Peyer's patch (tissue), 4 donors: ENCODE results near the gene RREB1. TPM values are rescaled to one million over a fixed set of nuclear protein-coding genes. Genes with fewer than 3 reads are reported as not detected.

ENCODE experiments used
- DNase-seq, 3 donors: peaks; one replicate each; pipeline ENCODE4 v3.0.0-alpha.2; 2017 to 2019
- H3K27ac ChIP-seq, 4 donors: fragments of 200-600 bp; sonication (generic); one replicate each; pipeline ENCODE4 v1.5.1; 2016 to 2019
- H3K27me3 ChIP-seq, 2 donors: fragments of 200-600 bp; sonication (generic); one replicate each; pipeline ENCODE4 v1.5.1; 2019
- H3K36me3 ChIP-seq, 3 donors: fragments of 200-600 bp; sonication (generic); one replicate each; pipeline ENCODE4 v1.5.1; 2016 to 2019
- H3K4me1 ChIP-seq, 4 donors: fragments of 200-600 bp; sonication (generic); one replicate each; pipeline ENCODE4 v1.5.1; 2016 to 2019
- H3K4me3 ChIP-seq, 4 donors: fragments of 200-600 bp; sonication (generic); 1 replicate in 3 of 4; 2 replicates in 1 of 4; pipeline ENCODE4 v1.5.1; 2016 to 2019; ENCODE audit warnings: mild to moderate bottlenecking in 1 of 4
- H3K9me3 ChIP-seq, 4 donors: fragments of 200-600 bp; sonication (generic); one replicate each; pipeline ENCODE4 v1.5.1; 2016 to 2019; ENCODE audit warnings: mild to moderate bottlenecking in 1 of 4
- POLR2A ChIP-seq, 2 donors: fragments of 450-650 bp; IDR thresholded peaks; one replicate each; pipeline ENCODE4 v1.5.1; 2017; ENCODE audit warnings: antibody characterized with exemption in 2 of 2, mild to moderate bottlenecking in 2 of 2, moderate library complexity in 2 of 2
- total RNA-seq, 4 donors: library from RNA; depleted of rRNA; stranded (reverse); fragments of >200 nt; gene quantifications; one replicate each; pipeline ENCODE4 v1.1.0, GENCODE V29; 2016
- TF ChIP-seq, protein P1 (sequence below), 6 experiments: fragments of 450-650 bp in 4 of 6; fragments of 200-600 bp in 2 of 6; sonication (generic) in 1 of 6; IDR thresholded peaks; one replicate each; pipeline ENCODE4 v1.5.1; 2017 to 2019; ENCODE audit warnings: antibody characterized with exemption in 6 of 6, mild to moderate bottlenecking in 3 of 6, moderate library complexity in 1 of 6

The RREB1 gene
- total RNA-seq, 4 donors from 2014 or later, result 65.0 to 118 (median 113) TPM

DNA sequence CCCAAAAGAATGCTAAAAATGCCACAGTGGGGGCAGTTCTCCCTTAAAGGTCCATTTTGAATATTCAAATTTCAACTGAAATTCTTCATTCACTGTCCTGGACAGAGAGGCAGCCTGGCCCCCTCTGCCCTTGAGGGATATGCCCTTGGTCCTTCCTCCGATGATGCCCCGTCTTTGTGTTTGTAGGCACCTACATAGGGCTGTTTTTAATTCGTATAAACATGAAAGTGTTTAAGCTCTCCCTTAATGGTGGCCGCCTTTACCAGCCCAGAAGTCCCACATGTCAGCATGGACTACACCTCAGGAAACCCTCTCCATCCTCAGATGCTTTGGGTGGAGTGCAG is 135.0 kb downstream of the RREB1 start:
- DNase-seq, result no peak
- TF ChIP-seq, protein P1, sequence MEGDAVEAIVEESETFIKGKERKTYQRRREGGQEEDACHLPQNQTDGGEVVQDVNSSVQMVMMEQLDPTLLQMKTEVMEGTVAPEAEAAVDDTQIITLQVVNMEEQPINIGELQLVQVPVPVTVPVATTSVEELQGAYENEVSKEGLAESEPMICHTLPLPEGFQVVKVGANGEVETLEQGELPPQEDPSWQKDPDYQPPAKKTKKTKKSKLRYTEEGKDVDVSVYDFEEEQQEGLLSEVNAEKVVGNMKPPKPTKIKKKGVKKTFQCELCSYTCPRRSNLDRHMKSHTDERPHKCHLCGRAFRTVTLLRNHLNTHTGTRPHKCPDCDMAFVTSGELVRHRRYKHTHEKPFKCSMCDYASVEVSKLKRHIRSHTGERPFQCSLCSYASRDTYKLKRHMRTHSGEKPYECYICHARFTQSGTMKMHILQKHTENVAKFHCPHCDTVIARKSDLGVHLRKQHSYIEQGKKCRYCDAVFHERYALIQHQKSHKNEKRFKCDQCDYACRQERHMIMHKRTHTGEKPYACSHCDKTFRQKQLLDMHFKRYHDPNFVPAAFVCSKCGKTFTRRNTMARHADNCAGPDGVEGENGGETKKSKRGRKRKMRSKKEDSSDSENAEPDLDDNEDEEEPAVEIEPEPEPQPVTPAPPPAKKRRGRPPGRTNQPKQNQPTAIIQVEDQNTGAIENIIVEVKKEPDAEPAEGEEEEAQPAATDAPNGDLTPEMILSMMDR (IDR thresholded peaks at IDR 0.05), result no peak
- no peak for TF ChIP-seq POLR2A (IDR thresholded peaks at IDR 0.05)
- peaks cover 0 to 24% (median 4%) of the 10 kb centered on the region in 4 donors for H3K4me1 ChIP-seq
- H3K27me3 ChIP-seq, result no peaks in the 10 kb centered on the region
- no peaks in the 10 kb centered on the region for H3K9me3 ChIP-seq
- H3K27ac ChIP-seq, result peak overlapping the region in 2 of 4 donors; percentile 21 to 68
- H3K4me3 ChIP-seq, result no peak overlapping the region
- peaks cover 0 to 38% (median 0%) of the 10 kb centered on the region in 3 donors for H3K36me3 ChIP-seq

DNA sequence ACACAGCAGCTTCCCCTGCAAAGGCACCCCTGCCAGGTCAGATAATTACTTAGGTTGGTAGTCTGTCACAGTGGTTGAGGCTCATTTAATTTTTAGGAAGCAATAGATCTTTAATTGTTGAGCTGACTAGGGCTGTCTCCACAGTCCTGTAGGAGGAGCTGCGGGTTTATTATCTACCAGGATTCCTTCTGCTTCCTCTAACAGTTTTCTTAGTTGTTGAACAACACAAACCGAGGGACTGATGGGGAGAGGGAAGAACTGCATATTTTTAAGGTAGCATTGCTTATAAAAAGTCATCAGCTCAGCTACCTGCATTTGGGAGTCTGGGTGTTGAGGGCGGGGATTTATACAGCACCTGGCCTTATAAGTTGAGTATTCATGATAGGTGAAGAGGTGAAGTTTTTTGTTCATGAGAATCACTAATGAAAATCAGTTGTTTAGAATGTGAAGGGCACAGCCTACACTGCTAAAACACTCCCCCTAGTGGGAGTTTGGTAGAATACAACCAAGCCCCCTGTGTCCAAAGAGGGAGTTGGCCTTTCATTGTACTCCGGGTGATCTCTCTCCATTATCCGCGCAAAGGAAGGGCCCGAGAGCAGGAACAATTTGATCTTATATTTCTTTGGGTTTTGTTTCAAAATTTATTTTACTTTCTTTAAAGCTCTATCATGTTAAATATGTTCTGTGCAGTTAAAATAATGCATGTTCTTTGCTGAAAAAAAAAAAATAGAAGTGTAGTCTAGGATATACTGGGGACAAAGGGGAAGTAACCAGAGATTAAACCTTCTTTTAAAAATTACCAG is 135.6 kb downstream of the RREB1 start:
- peaks cover 0 to 44% (median 0%) of the 10 kb centered on the region in 3 donors for H3K36me3 ChIP-seq
- TF ChIP-seq, protein P1 (IDR thresholded peaks at IDR 0.05), result peak; percentile 75 to 88 (median 85)
- TF ChIP-seq POLR2A (IDR thresholded peaks at IDR 0.05), result no peak
- peak overlapping the region in 2 of 4 donors; percentile 21 to 68 for H3K27ac ChIP-seq
- H3K4me1 ChIP-seq, result peaks cover 0 to 24% (median 4%) of the 10 kb centered on the region in 4 donors
- no peak overlapping the region for H3K4me3 ChIP-seq
- H3K27me3 ChIP-seq, result no peaks in the 10 kb centered on the region
- no peaks in the 10 kb centered on the region for H3K9me3 ChIP-seq
- peak in 2 of 3 donors; percentile 41 to 48 for DNase-seq

DNA sequence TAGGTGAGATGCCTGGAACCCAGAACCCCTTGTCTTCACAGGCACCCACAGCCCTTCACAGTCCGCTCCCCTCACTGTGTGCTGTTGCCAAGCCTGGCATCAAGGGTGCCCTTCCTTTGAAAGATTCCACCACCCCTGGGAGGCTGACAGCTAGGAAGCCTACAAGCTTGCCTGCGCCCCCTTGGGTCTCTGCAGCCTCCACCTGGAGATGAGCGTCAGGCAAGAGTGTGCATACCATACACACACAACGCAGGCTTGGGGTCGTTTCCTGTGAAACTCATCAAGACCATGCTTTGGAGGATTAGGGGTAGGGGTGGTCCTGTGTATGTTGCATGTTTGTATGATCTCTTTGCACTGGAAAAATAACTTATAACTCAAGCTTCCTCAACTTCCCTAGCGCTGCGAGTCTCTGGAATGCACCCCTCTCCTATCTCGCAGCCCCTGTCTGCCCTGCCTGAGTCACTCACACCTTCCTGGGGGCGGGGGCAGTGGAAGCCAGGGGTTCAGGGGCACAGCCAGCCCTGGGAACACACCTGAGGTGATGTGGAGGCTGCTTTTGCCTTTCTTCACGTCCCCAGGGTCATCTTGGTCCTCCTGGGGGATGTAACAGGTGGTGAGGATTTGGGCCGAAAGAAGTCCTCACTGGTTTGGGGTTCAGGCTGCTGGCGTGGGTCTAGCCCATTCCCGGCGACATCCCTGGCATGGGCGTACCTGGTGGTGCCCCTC is 138.1 kb downstream of the RREB1 start:
- H3K4me3 ChIP-seq, result no peak overlapping the region
- no peak overlapping the region for H3K27ac ChIP-seq
- peaks cover 0 to 57% (median 0%) of the 10 kb centered on the region in 3 donors for H3K36me3 ChIP-seq
- no peaks in the 10 kb centered on the region for H3K27me3 ChIP-seq
- no peaks in the 10 kb centered on the region for H3K9me3 ChIP-seq
- TF ChIP-seq POLR2A (IDR thresholded peaks at IDR 0.05), result no peak
- TF ChIP-seq, protein P1 (IDR thresholded peaks at IDR 0.05), result no peak
- H3K4me1 ChIP-seq, result peaks cover 0 to 24% (median 4%) of the 10 kb centered on the region in 4 donors
- DNase-seq, result no peak

DNA sequence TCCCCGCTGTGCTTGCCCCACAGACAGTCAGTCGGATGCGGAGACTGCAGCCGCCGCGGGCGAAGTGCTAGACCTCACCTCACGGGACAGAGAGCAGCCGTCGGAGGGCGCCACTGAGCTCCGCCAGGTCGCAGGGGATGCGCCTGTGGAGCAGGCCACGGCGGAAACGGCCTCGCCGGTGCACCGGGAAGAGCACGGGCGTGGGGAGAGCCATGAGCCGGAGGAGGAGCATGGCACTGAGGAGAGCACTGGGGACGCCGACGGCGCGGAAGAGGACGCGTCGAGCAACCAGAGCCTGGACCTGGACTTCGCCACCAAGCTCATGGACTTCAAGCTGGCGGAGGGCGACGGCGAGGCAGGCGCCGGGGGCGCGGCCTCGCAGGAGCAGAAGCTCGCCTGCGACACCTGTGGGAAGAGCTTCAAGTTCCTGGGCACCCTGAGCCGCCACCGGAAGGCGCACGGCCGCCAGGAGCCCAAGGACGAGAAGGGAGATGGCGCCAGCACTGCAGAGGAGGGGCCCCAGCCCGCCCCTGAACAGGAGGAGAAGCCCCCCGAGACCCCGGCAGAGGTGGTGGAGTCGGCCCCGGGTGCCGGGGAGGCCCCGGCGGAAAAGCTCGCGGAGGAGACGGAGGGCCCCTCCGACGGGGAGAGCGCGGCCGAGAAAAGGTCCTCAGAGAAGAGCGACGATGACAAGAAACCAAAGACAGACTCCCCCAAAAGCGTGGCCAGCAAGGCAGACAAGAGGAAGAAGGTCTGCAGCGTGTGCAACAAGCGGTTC is 138.8 kb downstream of the RREB1 start:
- H3K27me3 ChIP-seq, result no peaks in the 10 kb centered on the region
- peaks cover 0 to 20% (median 4%) of the 10 kb centered on the region in 4 donors for H3K4me1 ChIP-seq
- H3K36me3 ChIP-seq, result peaks cover 0 to 58% (median 0%) of the 10 kb centered on the region in 3 donors
- no peaks in the 10 kb centered on the region for H3K9me3 ChIP-seq
- no peak for TF ChIP-seq POLR2A (IDR thresholded peaks at IDR 0.05)
- TF ChIP-seq, protein P1 (IDR thresholded peaks at IDR 0.05), result no peak
- peak in 1 of 3 donors; percentile 35 for DNase-seq
- H3K27ac ChIP-seq, result no peak overlapping the region
- no peak overlapping the region for H3K4me3 ChIP-seq

DNA sequence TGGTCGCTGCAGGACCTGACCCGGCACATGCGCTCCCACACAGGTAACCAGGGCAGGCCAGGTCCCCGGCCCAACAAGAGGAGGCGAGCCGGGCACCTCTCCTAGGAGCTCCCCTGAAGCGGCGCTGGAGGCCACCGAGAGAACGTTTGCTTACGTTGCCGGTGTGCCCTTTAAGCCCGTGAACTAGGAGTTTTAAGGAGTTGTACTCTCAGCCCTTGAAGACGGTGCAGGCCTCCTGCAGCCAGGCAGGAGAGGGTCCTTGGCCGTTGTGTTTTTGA is 139.4 kb downstream of the RREB1 start:
- TF ChIP-seq, protein P1 (IDR thresholded peaks at IDR 0.05), result no peak
- TF ChIP-seq POLR2A (IDR thresholded peaks at IDR 0.05), result no peak
- DNase-seq, result no peak
- H3K27ac ChIP-seq, result no peak overlapping the region
- no peaks in the 10 kb centered on the region for H3K9me3 ChIP-seq
- no peaks in the 10 kb centered on the region for H3K27me3 ChIP-seq
- H3K4me3 ChIP-seq, result no peak overlapping the region
- peaks cover 0 to 15% (median 2%) of the 10 kb centered on the region in 4 donors for H3K4me1 ChIP-seq
- H3K36me3 ChIP-seq, result peaks cover 0 to 64% (median 0%) of the 10 kb centered on the region in 3 donors
